Neutrophil (primary cell): ENCODE results near the gene LAIR1.

Experiments used
- H3K27ac ChIP-seq: fragments of 200-600 bp; sonication (generic); 2 replicates; pipeline ENCODE4 v1.5.1; 2016; ENCODE audit warnings: mild to moderate bottlenecking, moderate library complexity
- H3K27me3 ChIP-seq: fragments of 200-600 bp; sonication (generic); 2 replicates; pipeline ENCODE4 v1.6.0; 2016; ENCODE audit warnings: mild to moderate bottlenecking
- H3K36me3 ChIP-seq: fragments of 200-600 bp; sonication (generic); 2 replicates; pipeline ENCODE4 v1.5.1; 2017
- H3K4me1 ChIP-seq, 2 experiments: fragments of 200-600 bp in 1 of 2; sonication (generic) in 1 of 2; 1 replicate in 1 of 2; 2 replicates in 1 of 2; pipeline versions ENCODE4 v1.5.1 to v1.6.1; 2013 to 2016; ENCODE audit warnings: low read depth in 1 of 2, low read length in 1 of 2, mild to moderate bottlenecking in 1 of 2, moderate library complexity in 1 of 2; ENCODE audit not compliant: control insufficient read depth in 1 of 2, insufficient read depth in 1 of 2
- H3K4me3 ChIP-seq, 2 experiments: fragments of 200-600 bp in 1 of 2; sonication (generic) in 1 of 2; 1 replicate in 1 of 2; 2 replicates in 1 of 2; pipeline ENCODE4 v1.5.1; 2013 to 2016; ENCODE audit warnings: low read depth in 1 of 2, low read length in 1 of 2, mild to moderate bottlenecking in 1 of 2, moderate library complexity in 1 of 2
- H3K9me3 ChIP-seq: fragments of 200-600 bp; sonication (generic); 2 replicates; pipeline ENCODE4 v1.5.1; 2016
- CTCF ChIP-seq: fragments of 200-600 bp; sonication (generic); IDR thresholded peaks from 2 replicates; pipeline ENCODE4 v1.5.1; 2016; ENCODE audit warnings: antibody characterized with exemption

The LAIR1 gene

GRCh38 chr19:54407780-54408179 is 43.0 kb upstream of the LAIR1 start:
- H3K27me3 ChIP-seq: peaks cover 25% of the 10 kb centered on the region
- no peak for TF ChIP-seq CTCF
- H3K9me3 ChIP-seq: no peaks in the 10 kb centered on the region
- H3K36me3 ChIP-seq: no peaks in the 10 kb centered on the region
- H3K4me3 ChIP-seq: no peak overlapping the region
- no peak overlapping the region for H3K27ac ChIP-seq
- no peaks in the 10 kb centered on the region for H3K4me1 ChIP-seq

- Histone ChIP-seq H3K27ac (no peak overlapping the region), H3K36me3 (no peaks in the 10 kb centered on the region), H3K27me3 (peaks cover 14% of the 10 kb centered on the region), H3K9me3 (no peaks in the 10 kb centered on the region), H3K4me3 (no peak overlapping the region), H3K4me1 (no peaks in the 10 kb centered on the region)
- no peak for TF ChIP-seq CTCF
These were observed 40.9 kb upstream of the LAIR1 start for GRCh38 chr19:54405628-54406027.

GRCh38 chr19:54403054-54403453 is 38.3 kb upstream of the LAIR1 start:
- peaks cover 11% of the 10 kb centered on the region for H3K27me3 ChIP-seq
- TF ChIP-seq CTCF: no peak
- H3K4me3 ChIP-seq: no peak overlapping the region
- H3K36me3 ChIP-seq: no peaks in the 10 kb centered on the region
- H3K9me3 ChIP-seq: no peaks in the 10 kb centered on the region
- no peaks in the 10 kb centered on the region for H3K4me1 ChIP-seq
- no peak overlapping the region for H3K27ac ChIP-seq

GRCh38 chr19:54400913-54401312 is 36.2 kb upstream of the LAIR1 start:
- TF ChIP-seq CTCF: no peak
- no peaks in the 10 kb centered on the region for H3K9me3 ChIP-seq
- H3K4me3 ChIP-seq: no peak overlapping the region
- no peak overlapping the region for H3K27ac ChIP-seq
- H3K36me3 ChIP-seq: no peaks in the 10 kb centered on the region
- H3K27me3 ChIP-seq: peaks cover 9% of the 10 kb centered on the region
- no peaks in the 10 kb centered on the region for H3K4me1 ChIP-seq

- H3K27me3 ChIP-seq: peaks cover 9% of the 10 kb centered on the region
- no peak overlapping the region for H3K27ac ChIP-seq
These were observed 34.5 kb upstream of the LAIR1 start for GRCh38 chr19:54399189-54399588.

More at GRCh38 chr19:54399189-54399588, 34.5 kb upstream of the LAIR1 start:
- H3K4me3 ChIP-seq: no peak overlapping the region
- peaks cover 0 to 1% of the 10 kb centered on the region in 2 experiments for H3K4me1 ChIP-seq
- no peaks in the 10 kb centered on the region for H3K9me3 ChIP-seq
- no peaks in the 10 kb centered on the region for H3K36me3 ChIP-seq
- no peak for TF ChIP-seq CTCF
